Esophagus mucosa (tissue), 1 donor: ENCODE measurements around the gene ANO6. TPM values are rescaled to one million over a fixed set of nuclear protein-coding genes. Genes with fewer than 3 reads are reported as not detected.
A peak's percentile ranks its signal among the peaks of the same experiment; 100 is the strongest.
"Not testable (repeated sequence)": the region's sequence is repeated elsewhere in the genome, so short reads cannot be mapped to it uniquely, and the experiment has no call there.

Experiments used
- ATAC-seq: fragments of 200-7000 bp; cut with Tn5 transposase; one replicate; pipeline ENCODE4 v1.9.1; 2020
- total RNA-seq: library from RNA; stranded (reverse); gene quantifications from one replicate; pipeline ENCODE4 v1.2.4, GENCODE V29; 2023
- donor health status: DM: yes; HTN: yes; CAD: no.

The ANO6 gene
- total RNA-seq, 1 donor from 2014 or later = 13.2 TPM

GRCh38 chr12:45315462-45315861 is 99.6 kb downstream of the ANO6 start:
- ATAC-seq = no peak

- ATAC-seq = not testable (repeated sequence)
Observed at GRCh38 chr12:45317261-45317660, 101.4 kb downstream of the ANO6 start.

GRCh38 chr12:45322810-45323209 is 106.9 kb downstream of the ANO6 start:
- ATAC-seq = no peak

- ATAC-seq = peak; percentile 38
Observed at GRCh38 chr12:45324391-45324790, 108.5 kb downstream of the ANO6 start.

- ATAC-seq = no peak
Observed at GRCh38 chr12:45326358-45326975, 110.6 kb downstream of the ANO6 start.

GRCh38 chr12:45327823-45328383 is 112.0 kb downstream of the ANO6 start:
- no peak for ATAC-seq

- ATAC-seq = no peak
Observed at GRCh38 chr12:45329238-45329637, 113.3 kb downstream of the ANO6 start.

- no peak for ATAC-seq
Observed at GRCh38 chr12:45329702-45330101, 113.8 kb downstream of the ANO6 start.

- ATAC-seq = peak; percentile 33
Observed at GRCh38 chr12:45331552-45331951, 115.7 kb downstream of the ANO6 start.

GRCh38 chr12:45334396-45334795 is 118.5 kb downstream of the ANO6 start:
- ATAC-seq = no peak

- ATAC-seq = peak; percentile 64
Observed at GRCh38 chr12:45336331-45336730, 120.4 kb downstream of the ANO6 start.

GRCh38 chr12:45336762-45337596 is 121.1 kb downstream of the ANO6 start:
- peak; percentile 84 for ATAC-seq

GRCh38 chr12:45337835-45338234 is 121.9 kb downstream of the ANO6 start:
- no peak for ATAC-seq

- no peak for ATAC-seq
Observed at GRCh38 chr12:45338272-45338671, 122.4 kb downstream of the ANO6 start.

- peak; percentile 90 for ATAC-seq
Observed at GRCh38 chr12:45339035-45339434, 123.1 kb downstream of the ANO6 start.

- no peak for ATAC-seq
Observed at GRCh38 chr12:45342171-45342570, 126.3 kb downstream of the ANO6 start.

GRCh38 chr12:45342848-45343247 is 127.0 kb downstream of the ANO6 start:
- ATAC-seq = no peak

- ATAC-seq = no peak
Observed at GRCh38 chr12:45343269-45344051, 127.6 kb downstream of the ANO6 start.

- ATAC-seq = no peak
Observed at GRCh38 chr12:45348311-45348710, 132.4 kb downstream of the ANO6 start.

GRCh38 chr12:45348986-45349385 is 133.1 kb downstream of the ANO6 start:
- no peak for ATAC-seq

- ATAC-seq = no peak
Observed at GRCh38 chr12:45349916-45350315, 134.0 kb downstream of the ANO6 start.

- ATAC-seq = no peak
Observed at GRCh38 chr12:45350861-45351260, 135.0 kb downstream of the ANO6 start.
